ENCODE data around the gene LRRTM4. TPM values are rescaled to one million over a fixed set of nuclear protein-coding genes. Genes with fewer than 3 reads are reported as not detected.

Gene LRRTM4
- total RNA-seq, 1 experiment from 2014 or later: 9.4 TPM

DNA sequence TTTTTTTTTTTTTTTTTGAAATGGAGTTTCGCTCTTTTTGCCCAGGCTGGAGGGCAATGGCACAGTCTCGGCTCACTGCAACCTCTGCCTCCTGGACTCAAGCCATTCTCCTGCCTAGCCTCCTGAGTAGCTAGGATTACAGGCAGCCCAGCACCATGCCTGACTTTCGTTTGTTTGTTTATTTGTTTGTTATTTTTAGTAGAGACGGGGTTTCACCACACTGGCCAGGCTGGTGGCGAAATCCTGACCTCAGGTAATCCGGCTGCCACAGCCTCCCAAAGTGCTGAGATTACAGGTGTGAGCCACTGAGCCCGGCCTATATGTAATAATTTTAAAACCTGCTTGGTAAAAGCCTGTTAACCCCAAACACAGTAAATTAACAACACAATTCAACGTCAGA, 435.7 kb downstream of the LRRTM4 start:
- ChIA-PET POLR2A (no interaction called here), CTCF (interaction anchor here (0.7 to 1.8 kb wide), 2 partner anchors 31 to 133 kb away, joined by 3 to 6 read pairs; no protein-coding TSS in a partner anchor)
- Mint-ChIP-seq H3K27me3 (ENCODE audit: low read depth) (peaks cover 9% of the 10 kb centered on the region), H3K36me3 (peaks cover 34% of the 10 kb centered on the region), H3K27ac (peak overlapping the region; percentile 95), H3K4me3 (peak overlapping the region; percentile 55), H3K9me3 (peaks cover 6% of the 10 kb centered on the region), H3K4me1 (peaks cover 31% of the 10 kb centered on the region)
- peak; percentile 22 for DNase-seq (ENCODE audit: low spot score)
- ATAC-seq: peak; percentile 71
- TF ChIP-seq, protein P1, sequence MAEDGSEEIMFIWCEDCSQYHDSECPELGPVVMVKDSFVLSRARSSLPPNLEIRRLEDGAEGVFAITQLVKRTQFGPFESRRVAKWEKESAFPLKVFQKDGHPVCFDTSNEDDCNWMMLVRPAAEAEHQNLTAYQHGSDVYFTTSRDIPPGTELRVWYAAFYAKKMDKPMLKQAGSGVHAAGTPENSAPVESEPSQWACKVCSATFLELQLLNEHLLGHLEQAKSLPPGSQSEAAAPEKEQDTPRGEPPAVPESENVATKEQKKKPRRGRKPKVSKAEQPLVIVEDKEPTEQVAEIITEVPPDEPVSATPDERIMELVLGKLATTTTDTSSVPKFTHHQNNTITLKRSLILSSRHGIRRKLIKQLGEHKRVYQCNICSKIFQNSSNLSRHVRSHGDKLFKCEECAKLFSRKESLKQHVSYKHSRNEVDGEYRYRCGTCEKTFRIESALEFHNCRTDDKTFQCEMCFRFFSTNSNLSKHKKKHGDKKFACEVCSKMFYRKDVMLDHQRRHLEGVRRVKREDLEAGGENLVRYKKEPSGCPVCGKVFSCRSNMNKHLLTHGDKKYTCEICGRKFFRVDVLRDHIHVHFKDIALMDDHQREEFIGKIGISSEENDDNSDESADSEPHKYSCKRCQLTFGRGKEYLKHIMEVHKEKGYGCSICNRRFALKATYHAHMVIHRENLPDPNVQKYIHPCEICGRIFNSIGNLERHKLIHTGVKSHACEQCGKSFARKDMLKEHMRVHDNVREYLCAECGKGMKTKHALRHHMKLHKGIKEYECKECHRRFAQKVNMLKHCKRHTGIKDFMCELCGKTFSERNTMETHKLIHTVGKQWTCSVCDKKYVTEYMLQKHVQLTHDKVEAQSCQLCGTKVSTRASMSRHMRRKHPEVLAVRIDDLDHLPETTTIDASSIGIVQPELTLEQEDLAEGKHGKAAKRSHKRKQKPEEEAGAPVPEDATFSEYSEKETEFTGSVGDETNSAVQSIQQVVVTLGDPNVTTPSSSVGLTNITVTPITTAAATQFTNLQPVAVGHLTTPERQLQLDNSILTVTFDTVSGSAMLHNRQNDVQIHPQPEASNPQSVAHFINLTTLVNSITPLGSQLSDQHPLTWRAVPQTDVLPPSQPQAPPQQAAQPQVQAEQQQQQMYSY (CRISPR knock-in tag; IDR thresholded peaks at IDR 0.05): no peak
- TF ChIP-seq, protein P2, sequence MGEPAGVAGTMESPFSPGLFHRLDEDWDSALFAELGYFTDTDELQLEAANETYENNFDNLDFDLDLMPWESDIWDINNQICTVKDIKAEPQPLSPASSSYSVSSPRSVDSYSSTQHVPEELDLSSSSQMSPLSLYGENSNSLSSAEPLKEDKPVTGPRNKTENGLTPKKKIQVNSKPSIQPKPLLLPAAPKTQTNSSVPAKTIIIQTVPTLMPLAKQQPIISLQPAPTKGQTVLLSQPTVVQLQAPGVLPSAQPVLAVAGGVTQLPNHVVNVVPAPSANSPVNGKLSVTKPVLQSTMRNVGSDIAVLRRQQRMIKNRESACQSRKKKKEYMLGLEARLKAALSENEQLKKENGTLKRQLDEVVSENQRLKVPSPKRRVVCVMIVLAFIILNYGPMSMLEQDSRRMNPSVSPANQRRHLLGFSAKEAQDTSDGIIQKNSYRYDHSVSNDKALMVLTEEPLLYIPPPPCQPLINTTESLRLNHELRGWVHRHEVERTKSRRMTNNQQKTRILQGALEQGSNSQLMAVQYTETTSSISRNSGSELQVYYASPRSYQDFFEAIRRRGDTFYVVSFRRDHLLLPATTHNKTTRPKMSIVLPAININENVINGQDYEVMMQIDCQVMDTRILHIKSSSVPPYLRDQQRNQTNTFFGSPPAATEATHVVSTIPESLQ (CRISPR knock-in tag; IDR thresholded peaks at IDR 0.05): no peak
- TF ChIP-seq CTCF (IDR thresholded peaks at IDR 0.05): no peak
- no peak for TF ChIP-seq ATF1 (CRISPR knock-in tag; IDR thresholded peaks at IDR 0.05)
- no peak for TF ChIP-seq ZNF416 (CRISPR knock-in tag; IDR thresholded peaks at IDR 0.05)
- TF ChIP-seq NR3C1 (CRISPR knock-in tag; conservative IDR thresholded peaks at IDR 0.05; ENCODE audit: low read depth): no peak
- TF ChIP-seq, protein P3, sequence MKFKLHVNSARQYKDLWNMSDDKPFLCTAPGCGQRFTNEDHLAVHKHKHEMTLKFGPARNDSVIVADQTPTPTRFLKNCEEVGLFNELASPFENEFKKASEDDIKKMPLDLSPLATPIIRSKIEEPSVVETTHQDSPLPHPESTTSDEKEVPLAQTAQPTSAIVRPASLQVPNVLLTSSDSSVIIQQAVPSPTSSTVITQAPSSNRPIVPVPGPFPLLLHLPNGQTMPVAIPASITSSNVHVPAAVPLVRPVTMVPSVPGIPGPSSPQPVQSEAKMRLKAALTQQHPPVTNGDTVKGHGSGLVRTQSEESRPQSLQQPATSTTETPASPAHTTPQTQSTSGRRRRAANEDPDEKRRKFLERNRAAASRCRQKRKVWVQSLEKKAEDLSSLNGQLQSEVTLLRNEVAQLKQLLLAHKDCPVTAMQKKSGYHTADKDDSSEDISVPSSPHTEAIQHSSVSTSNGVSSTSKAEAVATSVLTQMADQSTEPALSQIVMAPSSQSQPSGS (CRISPR knock-in tag; IDR thresholded peaks at IDR 0.05; ENCODE audit: borderline replicate concordance, low read depth): no peak
- TF ChIP-seq TP53 (CRISPR knock-in tag; IDR thresholded peaks at IDR 0.05): no peak
- no peak for TF ChIP-seq OVOL2 (CRISPR knock-in tag; IDR thresholded peaks at IDR 0.05; ENCODE audit: borderline replicate concordance)
- TF ChIP-seq ZNF423 (CRISPR knock-in tag; IDR thresholded peaks at IDR 0.05): no peak
- TF ChIP-seq, protein P4, sequence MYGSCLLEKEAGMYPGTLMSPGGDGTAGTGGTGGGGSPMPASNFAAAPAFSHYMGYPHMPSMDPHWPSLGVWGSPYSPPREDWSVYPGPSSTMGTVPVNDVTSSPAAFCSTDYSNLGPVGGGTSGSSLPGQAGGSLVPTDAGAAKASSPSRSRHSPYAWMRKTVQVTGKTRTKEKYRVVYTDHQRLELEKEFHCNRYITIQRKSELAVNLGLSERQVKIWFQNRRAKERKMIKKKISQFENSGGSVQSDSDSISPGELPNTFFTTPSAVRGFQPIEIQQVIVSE (CRISPR knock-in tag; IDR thresholded peaks at IDR 0.05; ENCODE audit: borderline replicate concordance): no peak
- no peak for TF ChIP-seq NFATC4 (CRISPR knock-in tag; IDR thresholded peaks at IDR 0.05)
- TF ChIP-seq ZNF425 (CRISPR knock-in tag; conservative IDR thresholded peaks at IDR 0.05): no peak
- TF ChIP-seq, protein P5, sequence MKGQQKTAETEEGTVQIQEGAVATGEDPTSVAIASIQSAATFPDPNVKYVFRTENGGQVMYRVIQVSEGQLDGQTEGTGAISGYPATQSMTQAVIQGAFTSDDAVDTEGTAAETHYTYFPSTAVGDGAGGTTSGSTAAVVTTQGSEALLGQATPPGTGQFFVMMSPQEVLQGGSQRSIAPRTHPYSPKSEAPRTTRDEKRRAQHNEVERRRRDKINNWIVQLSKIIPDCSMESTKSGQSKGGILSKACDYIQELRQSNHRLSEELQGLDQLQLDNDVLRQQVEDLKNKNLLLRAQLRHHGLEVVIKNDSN (CRISPR knock-in tag; IDR thresholded peaks at IDR 0.05): no peak
- TF ChIP-seq FOXP1 (CRISPR knock-in tag; IDR thresholded peaks at IDR 0.05; ENCODE audit: borderline replicate concordance): no peak
- TF ChIP-seq ZNF232 (CRISPR knock-in tag; IDR thresholded peaks at IDR 0.05): no peak
- TF ChIP-seq, protein P6, sequence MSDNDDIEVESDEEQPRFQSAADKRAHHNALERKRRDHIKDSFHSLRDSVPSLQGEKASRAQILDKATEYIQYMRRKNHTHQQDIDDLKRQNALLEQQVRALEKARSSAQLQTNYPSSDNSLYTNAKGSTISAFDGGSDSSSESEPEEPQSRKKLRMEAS (CRISPR knock-in tag; IDR thresholded peaks at IDR 0.05): no peak
- TF ChIP-seq SP1 (CRISPR knock-in tag; conservative IDR thresholded peaks at IDR 0.05): no peak
- no peak for TF ChIP-seq ZBTB21 (CRISPR knock-in tag; IDR thresholded peaks at IDR 0.05; ENCODE audit: borderline replicate concordance)
- TF ChIP-seq ZBTB43 (CRISPR knock-in tag; IDR thresholded peaks at IDR 0.05): no peak

All from WTC11 (cell line).